Uterus (tissue), 4 donors: ENCODE measurements around the gene CCDC107. TPM values are rescaled to one million over a fixed set of nuclear protein-coding genes. Genes with fewer than 3 reads are reported as not detected.

Source experiments
- DNase-seq, 2 donors: peaks; one replicate each; pipeline ENCODE4 v3.0.0-alpha.2; 2019 to 2020
- H3K27ac ChIP-seq, 2 donors: fragments of 200-600 bp; sonication (generic); 1 replicate in 1 of 2; 2 replicates in 1 of 2; pipeline ENCODE4 v1.5.1; 2016 to 2018
- H3K27me3 ChIP-seq, 2 donors: fragments of 200-600 bp; sonication (generic); one replicate each; pipeline ENCODE4 v1.5.1; 2018 to 2019; ENCODE audit warnings: control low read depth in 1 of 2
- H3K36me3 ChIP-seq, 2 donors: fragments of 200-600 bp; sonication (generic); one replicate each; pipeline ENCODE4 v1.5.1; 2019; ENCODE audit warnings: control low read depth in 1 of 2
- H3K4me1 ChIP-seq, 2 donors: fragments of 200-600 bp; sonication (generic); one replicate each; pipeline ENCODE4 v1.5.1; 2018 to 2019; ENCODE audit warnings: control low read depth in 1 of 2
- H3K4me3 ChIP-seq, 2 donors: fragments of 200-600 bp; sonication (generic); 1 replicate in 1 of 2; 2 replicates in 1 of 2; pipeline ENCODE4 v1.5.1; 2018 to 2019; ENCODE audit warnings: mild to moderate bottlenecking in 1 of 2
- H3K9me3 ChIP-seq, 2 donors: fragments of 200-600 bp; sonication (generic); one replicate each; pipeline ENCODE4 v1.5.1; 2019; ENCODE audit warnings: control low read depth in 1 of 2
- CTCF ChIP-seq, 4 experiments: fragments of 200-600 bp in 2 of 4; fragments of 450-650 bp in 2 of 4; sonication (generic) in 2 of 4; IDR thresholded peaks; one replicate each; pipeline ENCODE4 v1.5.1; 2016 to 2019; ENCODE audit warnings: antibody characterized with exemption in 4 of 4, mild to moderate bottlenecking in 2 of 4, moderate library complexity in 1 of 4
- POLR2A ChIP-seq, 2 donors: fragments of 450-650 bp; IDR thresholded peaks; one replicate each; pipeline ENCODE4 v1.6.1; 2016; ENCODE audit warnings: antibody characterized with exemption in 2 of 2, mild to moderate bottlenecking in 1 of 2, moderate library complexity in 1 of 2
- intact Hi-C: fragments of 100-400 bp; cut with DNase I; formaldehyde crosslinking; loops from one replicate; pipeline ENCODE4 v1.15.1; 2023; ENCODE audit warnings: low total_unique reads
- total RNA-seq, 4 donors: library from RNA; depleted of rRNA in 3 of 4; stranded (reverse); fragments of >200 nt in 3 of 4; gene quantifications; one replicate each; pipeline versions ENCODE4 v1.1.0 to v1.2.4, GENCODE V29; 2014 to 2023
- donor health status: DM: yes; HTN: yes; CAD: no.

CCDC107 gene
- total RNA-seq, 4 donors from 2014 or later = 9.0 to 120 (median 32.1) TPM

DNA sequence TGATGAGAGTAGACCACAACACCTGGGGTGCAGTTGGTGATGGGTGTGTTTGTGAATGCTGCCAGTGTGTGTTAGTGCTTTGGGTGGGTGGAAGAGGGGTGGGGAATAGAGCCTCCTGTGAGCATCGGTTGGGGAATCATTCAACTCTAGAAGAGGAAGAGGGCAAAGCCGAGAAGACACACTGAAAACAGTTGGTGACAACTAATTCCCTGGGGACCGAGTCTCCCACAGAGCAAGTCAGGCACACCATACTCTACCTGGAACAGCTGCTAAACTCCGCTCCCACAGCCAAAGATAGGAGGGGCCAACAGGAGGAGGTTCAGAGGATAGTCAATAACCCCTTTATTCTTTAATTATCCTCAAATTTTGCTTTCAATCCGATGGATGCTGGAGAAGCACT lies 8.5 kb downstream of the CCDC107 start:
- intact Hi-C loops = no loop called here
- no peak overlapping the region for H3K4me3 ChIP-seq
- no peak overlapping the region for H3K27ac ChIP-seq
- no peaks in the 10 kb centered on the region for H3K27me3 ChIP-seq
- no peaks in the 10 kb centered on the region for H3K9me3 ChIP-seq
- no peaks in the 10 kb centered on the region for H3K4me1 ChIP-seq
- no peak for DNase-seq
- no peak for TF ChIP-seq CTCF (IDR thresholded peaks at IDR 0.05)
- TF ChIP-seq POLR2A (IDR thresholded peaks at IDR 0.05) = no peak
- H3K36me3 ChIP-seq = no peaks in the 10 kb centered on the region

GRCh38 chr9:35667939-35668338 lies 9.8 kb downstream of the CCDC107 start:
- Histone ChIP-seq H3K36me3 (no peaks in the 10 kb centered on the region), H3K27me3 (no peaks in the 10 kb centered on the region), H3K27ac (no peak overlapping the region), H3K9me3 (no peaks in the 10 kb centered on the region), H3K4me1 (no peaks in the 10 kb centered on the region), H3K4me3 (no peak overlapping the region)
- no peak for DNase-seq
- no peak for TF ChIP-seq POLR2A (IDR thresholded peaks at IDR 0.05)
- TF ChIP-seq CTCF (IDR thresholded peaks at IDR 0.05) = no peak
- intact Hi-C loops = no loop called here

GRCh38 chr9:35669331-35670145 lies 11.4 kb downstream of the CCDC107 start:
- DNase-seq = no peak
- H3K27me3 ChIP-seq = no peaks in the 10 kb centered on the region
- no peak overlapping the region for H3K27ac ChIP-seq
- H3K9me3 ChIP-seq = no peaks in the 10 kb centered on the region
- no peak overlapping the region for H3K4me3 ChIP-seq
- H3K36me3 ChIP-seq = no peaks in the 10 kb centered on the region
- TF ChIP-seq POLR2A (IDR thresholded peaks at IDR 0.05) (no peak), CTCF (IDR thresholded peaks at IDR 0.05) (no peak)
- H3K4me1 ChIP-seq = no peaks in the 10 kb centered on the region
- intact Hi-C loops = no loop called here

- Histone ChIP-seq H3K4me3 (no peak within 1 kb of the TSS), H3K9me3 (no peaks in the 10 kb centered on the region), H3K4me1 (no peaks in the 10 kb centered on the region), H3K36me3 (no peaks in the 10 kb centered on the region), H3K27me3 (no peaks in the 10 kb centered on the region), H3K27ac (no peak within 1 kb of the TSS)
- peak in 1 of 2 donors; percentile 23 for DNase-seq
- TF ChIP-seq POLR2A (IDR thresholded peaks at IDR 0.05) (no peak), CTCF (IDR thresholded peaks at IDR 0.05) (no peak)
- intact Hi-C loops = no loop called here
Measured at GRCh38 chr9:35673132-35674024, 15.3 kb downstream of the CCDC107 start, which contains the start of gene CA9. Gene CA9, plus strand, starts transcription at chr9:35673928. Its CDS starts 32 bp downstream, at chr9:35673960.

DNA sequence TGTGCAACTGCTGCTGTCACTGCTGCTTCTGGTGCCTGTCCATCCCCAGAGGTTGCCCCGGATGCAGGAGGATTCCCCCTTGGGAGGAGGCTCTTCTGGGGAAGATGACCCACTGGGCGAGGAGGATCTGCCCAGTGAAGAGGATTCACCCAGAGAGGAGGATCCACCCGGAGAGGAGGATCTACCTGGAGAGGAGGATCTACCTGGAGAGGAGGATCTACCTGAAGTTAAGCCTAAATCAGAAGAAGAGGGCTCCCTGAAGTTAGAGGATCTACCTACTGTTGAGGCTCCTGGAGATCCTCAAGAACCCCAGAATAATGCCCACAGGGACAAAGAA lies 15.9 kb downstream of the CCDC107 start:
- no peaks in the 10 kb centered on the region for H3K4me1 ChIP-seq
- intact Hi-C loops = no loop called here
- H3K27me3 ChIP-seq = no peaks in the 10 kb centered on the region
- no peak overlapping the region for H3K27ac ChIP-seq
- H3K36me3 ChIP-seq = no peaks in the 10 kb centered on the region
- no peak for DNase-seq
- no peaks in the 10 kb centered on the region for H3K9me3 ChIP-seq
- no peak overlapping the region for H3K4me3 ChIP-seq
- TF ChIP-seq CTCF (IDR thresholded peaks at IDR 0.05) (no peak), POLR2A (IDR thresholded peaks at IDR 0.05) (no peak)
